ENCODE measurements around the gene OR51B4.

DNA sequence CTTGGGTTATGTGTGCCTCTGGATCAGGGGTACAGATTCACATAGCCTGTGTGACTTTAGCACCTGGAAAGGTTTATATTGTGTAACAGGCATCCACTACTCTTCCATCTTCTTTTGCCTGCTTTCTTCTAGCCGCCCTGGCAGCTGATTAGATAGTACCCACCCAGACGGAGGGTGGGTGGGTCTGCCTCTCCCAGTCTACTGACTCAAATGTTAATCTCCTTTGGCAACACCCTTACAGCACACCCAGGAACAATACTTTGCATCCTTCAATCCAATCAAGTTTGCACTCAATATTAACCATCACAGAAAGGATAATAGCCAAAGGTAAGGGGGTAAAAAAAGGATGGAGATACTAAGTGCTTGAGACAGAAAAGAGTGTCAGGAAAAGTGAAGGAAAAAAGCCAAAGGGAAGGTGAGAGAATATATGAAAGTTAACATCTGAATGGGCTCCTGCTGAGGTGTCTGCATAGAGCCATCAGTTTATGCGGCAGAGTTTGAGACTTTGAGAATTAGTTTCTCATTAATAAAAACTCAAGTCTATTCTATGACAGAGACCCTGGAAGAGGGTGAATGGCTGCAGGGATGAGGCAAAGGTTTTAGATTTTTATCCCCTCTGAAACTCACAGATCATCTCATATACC, 46.9 kb upstream of the OR51B4 start:
- TF ChIP-seq SETDB1 (IDR thresholded peaks at IDR 0.05; ENCODE audit: insufficient read length, low read length) (no peak), ZNF350 (tag by site-specific recombination; IDR thresholded peaks at IDR 0.05) (no peak), YY2 (tag by site-specific recombination; IDR thresholded peaks at IDR 0.05) (no peak), ZFHX2 (tag by site-specific recombination; conservative IDR thresholded peaks at IDR 0.05) (no peak), ZBTB20 (tag by site-specific recombination; IDR thresholded peaks at IDR 0.05) (no peak), OSR2 (tag by site-specific recombination; IDR thresholded peaks at IDR 0.05) (no peak), RBAK (tag by site-specific recombination; IDR thresholded peaks at IDR 0.05) (no peak)
- TF ChIP-seq, protein P1, sequence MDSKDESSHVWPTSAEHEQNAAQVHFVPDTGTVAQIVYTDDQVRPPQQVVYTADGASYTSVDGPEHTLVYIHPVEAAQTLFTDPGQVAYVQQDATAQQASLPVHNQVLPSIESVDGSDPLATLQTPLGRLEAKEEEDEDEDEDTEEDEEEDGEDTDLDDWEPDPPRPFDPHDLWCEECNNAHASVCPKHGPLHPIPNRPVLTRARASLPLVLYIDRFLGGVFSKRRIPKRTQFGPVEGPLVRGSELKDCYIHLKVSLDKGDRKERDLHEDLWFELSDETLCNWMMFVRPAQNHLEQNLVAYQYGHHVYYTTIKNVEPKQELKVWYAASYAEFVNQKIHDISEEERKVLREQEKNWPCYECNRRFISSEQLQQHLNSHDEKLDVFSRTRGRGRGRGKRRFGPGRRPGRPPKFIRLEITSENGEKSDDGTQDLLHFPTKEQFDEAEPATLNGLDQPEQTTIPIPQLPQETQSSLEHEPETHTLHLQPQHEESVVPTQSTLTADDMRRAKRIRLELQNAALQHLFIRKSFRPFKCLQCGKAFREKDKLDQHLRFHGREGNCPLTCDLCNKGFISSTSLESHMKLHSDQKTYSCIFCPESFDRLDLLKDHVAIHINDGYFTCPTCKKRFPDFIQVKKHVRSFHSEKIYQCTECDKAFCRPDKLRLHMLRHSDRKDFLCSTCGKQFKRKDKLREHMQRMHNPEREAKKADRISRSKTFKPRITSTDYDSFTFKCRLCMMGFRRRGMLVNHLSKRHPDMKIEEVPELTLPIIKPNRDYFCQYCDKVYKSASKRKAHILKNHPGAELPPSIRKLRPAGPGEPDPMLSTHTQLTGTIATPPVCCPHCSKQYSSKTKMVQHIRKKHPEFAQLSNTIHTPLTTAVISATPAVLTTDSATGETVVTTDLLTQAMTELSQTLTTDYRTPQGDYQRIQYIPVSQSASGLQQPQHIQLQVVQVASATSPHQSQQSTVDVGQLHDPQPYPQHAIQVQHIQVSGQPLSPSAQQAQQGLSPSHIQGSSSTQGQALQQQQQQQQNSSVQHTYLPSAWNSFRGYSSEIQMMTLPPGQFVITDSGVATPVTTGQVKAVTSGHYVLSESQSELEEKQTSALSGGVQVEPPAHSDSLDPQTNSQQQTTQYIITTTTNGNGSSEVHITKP (tag by site-specific recombination; IDR thresholded peaks at IDR 0.05): no peak
- TF ChIP-seq, protein P2, sequence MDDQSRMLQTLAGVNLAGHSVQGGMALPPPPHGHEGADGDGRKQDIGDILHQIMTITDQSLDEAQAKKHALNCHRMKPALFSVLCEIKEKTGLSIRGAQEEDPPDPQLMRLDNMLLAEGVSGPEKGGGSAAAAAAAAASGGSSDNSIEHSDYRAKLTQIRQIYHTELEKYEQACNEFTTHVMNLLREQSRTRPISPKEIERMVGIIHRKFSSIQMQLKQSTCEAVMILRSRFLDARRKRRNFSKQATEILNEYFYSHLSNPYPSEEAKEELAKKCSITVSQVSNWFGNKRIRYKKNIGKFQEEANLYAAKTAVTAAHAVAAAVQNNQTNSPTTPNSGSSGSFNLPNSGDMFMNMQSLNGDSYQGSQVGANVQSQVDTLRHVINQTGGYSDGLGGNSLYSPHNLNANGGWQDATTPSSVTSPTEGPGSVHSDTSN (CRISPR knock-in tag; IDR thresholded peaks at IDR 0.05): no peak
- TF ChIP-seq, protein P3, sequence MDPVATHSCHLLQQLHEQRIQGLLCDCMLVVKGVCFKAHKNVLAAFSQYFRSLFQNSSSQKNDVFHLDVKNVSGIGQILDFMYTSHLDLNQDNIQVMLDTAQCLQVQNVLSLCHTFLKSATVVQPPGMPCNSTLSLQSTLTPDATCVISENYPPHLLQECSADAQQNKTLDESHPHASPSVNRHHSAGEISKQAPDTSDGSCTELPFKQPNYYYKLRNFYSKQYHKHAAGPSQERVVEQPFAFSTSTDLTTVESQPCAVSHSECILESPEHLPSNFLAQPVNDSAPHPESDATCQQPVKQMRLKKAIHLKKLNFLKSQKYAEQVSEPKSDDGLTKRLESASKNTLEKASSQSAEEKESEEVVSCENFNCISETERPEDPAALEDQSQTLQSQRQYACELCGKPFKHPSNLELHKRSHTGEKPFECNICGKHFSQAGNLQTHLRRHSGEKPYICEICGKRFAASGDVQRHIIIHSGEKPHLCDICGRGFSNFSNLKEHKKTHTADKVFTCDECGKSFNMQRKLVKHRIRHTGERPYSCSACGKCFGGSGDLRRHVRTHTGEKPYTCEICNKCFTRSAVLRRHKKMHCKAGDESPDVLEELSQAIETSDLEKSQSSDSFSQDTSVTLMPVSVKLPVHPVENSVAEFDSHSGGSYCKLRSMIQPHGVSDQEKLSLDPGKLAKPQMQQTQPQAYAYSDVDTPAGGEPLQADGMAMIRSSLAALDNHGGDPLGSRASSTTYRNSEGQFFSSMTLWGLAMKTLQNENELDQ (tag by site-specific recombination; IDR thresholded peaks at IDR 0.05; ENCODE audit: low read depth): no peak
- TF ChIP-seq, protein P4, sequence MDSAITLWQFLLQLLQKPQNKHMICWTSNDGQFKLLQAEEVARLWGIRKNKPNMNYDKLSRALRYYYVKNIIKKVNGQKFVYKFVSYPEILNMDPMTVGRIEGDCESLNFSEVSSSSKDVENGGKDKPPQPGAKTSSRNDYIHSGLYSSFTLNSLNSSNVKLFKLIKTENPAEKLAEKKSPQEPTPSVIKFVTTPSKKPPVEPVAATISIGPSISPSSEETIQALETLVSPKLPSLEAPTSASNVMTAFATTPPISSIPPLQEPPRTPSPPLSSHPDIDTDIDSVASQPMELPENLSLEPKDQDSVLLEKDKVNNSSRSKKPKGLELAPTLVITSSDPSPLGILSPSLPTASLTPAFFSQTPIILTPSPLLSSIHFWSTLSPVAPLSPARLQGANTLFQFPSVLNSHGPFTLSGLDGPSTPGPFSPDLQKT (IDR thresholded peaks at IDR 0.05; ENCODE audit: borderline replicate concordance, low read depth, low read length): no peak
- TF ChIP-seq, protein P5, sequence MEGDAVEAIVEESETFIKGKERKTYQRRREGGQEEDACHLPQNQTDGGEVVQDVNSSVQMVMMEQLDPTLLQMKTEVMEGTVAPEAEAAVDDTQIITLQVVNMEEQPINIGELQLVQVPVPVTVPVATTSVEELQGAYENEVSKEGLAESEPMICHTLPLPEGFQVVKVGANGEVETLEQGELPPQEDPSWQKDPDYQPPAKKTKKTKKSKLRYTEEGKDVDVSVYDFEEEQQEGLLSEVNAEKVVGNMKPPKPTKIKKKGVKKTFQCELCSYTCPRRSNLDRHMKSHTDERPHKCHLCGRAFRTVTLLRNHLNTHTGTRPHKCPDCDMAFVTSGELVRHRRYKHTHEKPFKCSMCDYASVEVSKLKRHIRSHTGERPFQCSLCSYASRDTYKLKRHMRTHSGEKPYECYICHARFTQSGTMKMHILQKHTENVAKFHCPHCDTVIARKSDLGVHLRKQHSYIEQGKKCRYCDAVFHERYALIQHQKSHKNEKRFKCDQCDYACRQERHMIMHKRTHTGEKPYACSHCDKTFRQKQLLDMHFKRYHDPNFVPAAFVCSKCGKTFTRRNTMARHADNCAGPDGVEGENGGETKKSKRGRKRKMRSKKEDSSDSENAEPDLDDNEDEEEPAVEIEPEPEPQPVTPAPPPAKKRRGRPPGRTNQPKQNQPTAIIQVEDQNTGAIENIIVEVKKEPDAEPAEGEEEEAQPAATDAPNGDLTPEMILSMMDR (tag by site-specific recombination; IDR thresholded peaks at IDR 0.05): no peak
